Ovary (tissue), 9 donors: ENCODE measurements around the gene CALML5. TPM values are rescaled to one million over a fixed set of nuclear protein-coding genes. Genes with fewer than 3 reads are reported as not detected.

Source experiments
- DNase-seq, 5 donors: peaks; one replicate each; pipeline ENCODE4 v3.0.0-alpha.2; 2019 to 2020
- H3K27ac ChIP-seq, 2 donors: fragments of 200-600 bp; one replicate each; pipeline versions ENCODE4 v1.5.1 to v1.8.0; 2019 to 2022
- H3K27me3 ChIP-seq: fragments of 200-600 bp; one replicate; pipeline ENCODE4 v1.8.0; 2022
- H3K36me3 ChIP-seq: fragments of 200-600 bp; sonication (generic); one replicate; pipeline ENCODE4 v1.5.1; 2019
- H3K4me1 ChIP-seq: one replicate; pipeline ENCODE4 v1.8.1; 2013; ENCODE audit warnings: mild to moderate bottlenecking, moderate library complexity; ENCODE audit not compliant: insufficient read depth
- H3K4me3 ChIP-seq: fragments of 200-600 bp; sonication (generic); one replicate; pipeline ENCODE4 v1.5.1; 2017
- H3K9me3 ChIP-seq, 2 donors: fragments of 200-600 bp in 1 of 2; sonication (generic) in 1 of 2; one replicate each; pipeline versions ENCODE4 v1.5.1 to v1.8.1; 2013 to 2019; ENCODE audit warnings: mild to moderate bottlenecking in 1 of 2, moderate library complexity in 1 of 2
- EP300 ChIP-seq: sonication (generic); formaldehyde crosslinking; IDR thresholded peaks from one replicate; pipeline ENCODE4 v1.6.1; 2017; ENCODE audit warnings: antibody characterized with exemption
- POLR2A ChIP-seq: fragments of 450-650 bp; IDR thresholded peaks from one replicate; pipeline ENCODE4 v1.6.1; 2017; ENCODE audit warnings: antibody characterized with exemption, mild to moderate bottlenecking, moderate library complexity
- WGBS, 3 donors: extraction: QIAGEN DNeasy Blood & Tissue Kit in 1 of 3; methylation state at CpG; one replicate each; pipeline versions ENCODE4 v1.1.5 to v1.1.7; 2013 to 2017; 5-methylcytosine and 5-hydroxymethylcytosine counted together
- intact Hi-C, 4 donors: fragments of 100-400 bp; cut with DNase I; formaldehyde crosslinking; loops; one replicate each; pipeline versions ENCODE4 v1.11.0 to v1.15.1; 2022 to 2023
- polyA plus RNA-seq, 2 donors: library from polyadenylated mRNA; stranded (reverse); fragments of 200-250 nt in 1 of 2; fragments of 350-450 nt in 1 of 2; fragmentation: Illumina TruSeq in 1 of 2; extraction: RNeasy Lipid Tissue Mini Kit (QIAGEN cat#74804) in 1 of 2; gene quantifications; one replicate each; pipeline ENCODE4 v1.2.3, GENCODE V29; 2013 to 2014
- total RNA-seq, 7 donors: library from RNA; depleted of rRNA in 2 of 7; stranded (reverse); fragments of >200 nt in 2 of 7; fragmentation: NEBNext Ultra II Directional in 3 of 7; extraction: Animal tissue kit (Norgen Biotek cat#: 25700) in 3 of 7; gene quantifications; one replicate each; pipeline versions ENCODE4 v1.1.0 to v1.2.4, GENCODE V29; 2016 to 2023
- TF ChIP-seq, protein P1 (sequence below), 3 donors: fragments of 450-650 bp in 2 of 3; fragments of 200-600 bp in 1 of 3; IDR thresholded peaks; one replicate each; pipeline versions ENCODE4 v1.5.1 to v1.8.0; 2016 to 2022; ENCODE audit warnings: antibody characterized with exemption in 3 of 3, mild to moderate bottlenecking in 1 of 3
- donor health status: DM: no; HTN: no; CAD: no; lungs with moderate emphysema.
- donor health status: DM: no; HTN: no; CAD: no.
- donor health status: Bipolar disorder and iron deficiency.
- donor health status: DM: yes; HTN: yes; CAD: no.
- donor health status: DM: no; HTN: no; CAD: no.
- donor health status: DM: yes; HTN: yes; CAD: no.

The CALML5 gene
- total and polyA plus RNA-seq, 9 donors, result 1.7 TPM; not detected in 8

DNA sequence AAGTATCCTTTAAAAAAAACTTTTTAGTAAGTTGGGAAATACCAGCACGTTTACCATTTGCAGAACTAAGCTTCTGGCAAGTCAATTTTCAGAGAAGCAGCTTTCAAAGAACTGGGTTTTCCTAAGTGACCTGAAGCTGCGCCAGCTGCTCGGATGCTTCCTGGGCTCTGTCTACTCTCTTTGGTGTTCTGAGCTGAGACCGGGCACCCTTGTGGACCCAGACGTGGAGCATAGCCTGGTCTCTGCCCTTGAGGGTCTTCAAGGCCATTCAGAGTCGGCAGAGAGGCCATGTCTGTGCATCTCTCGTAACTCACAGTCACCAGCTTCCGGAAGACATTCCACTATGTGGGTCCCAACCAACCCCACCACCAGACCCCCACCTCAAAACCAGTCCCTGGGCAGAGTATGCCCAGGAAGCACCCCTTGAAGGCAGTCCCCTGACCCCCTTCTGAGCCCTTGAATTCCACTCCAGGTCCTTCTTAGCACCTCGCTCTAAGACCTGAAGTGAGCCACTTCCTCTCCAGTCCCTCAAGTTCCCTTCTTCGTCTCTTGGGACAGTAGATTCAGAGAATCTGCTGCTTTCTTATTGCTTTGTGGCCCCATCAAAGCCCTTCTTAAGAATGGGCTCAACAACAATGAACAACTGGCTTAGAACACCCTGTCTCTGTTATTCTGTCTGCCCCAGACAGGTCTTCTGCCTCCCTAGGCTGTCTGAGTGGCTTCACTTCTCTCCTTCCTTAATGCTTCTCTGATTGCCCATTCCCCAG lies 8.5 kb downstream of the CALML5 start:
- Histone ChIP-seq H3K4me1 (no peaks in the 10 kb centered on the region), H3K27me3 (no peaks in the 10 kb centered on the region), H3K4me3 (no peak overlapping the region), H3K36me3 (no peaks in the 10 kb centered on the region), H3K9me3 (no peaks in the 10 kb centered on the region), H3K27ac (no peak overlapping the region)
- 78 to 86% (median 84%) methylated on average over 10 of the region's 10 CpGs for WGBS, 3 donors
- intact Hi-C loops, result no loop called here
- DNase-seq, result peak in 1 of 5 donors; percentile 25
- TF ChIP-seq, protein P1, sequence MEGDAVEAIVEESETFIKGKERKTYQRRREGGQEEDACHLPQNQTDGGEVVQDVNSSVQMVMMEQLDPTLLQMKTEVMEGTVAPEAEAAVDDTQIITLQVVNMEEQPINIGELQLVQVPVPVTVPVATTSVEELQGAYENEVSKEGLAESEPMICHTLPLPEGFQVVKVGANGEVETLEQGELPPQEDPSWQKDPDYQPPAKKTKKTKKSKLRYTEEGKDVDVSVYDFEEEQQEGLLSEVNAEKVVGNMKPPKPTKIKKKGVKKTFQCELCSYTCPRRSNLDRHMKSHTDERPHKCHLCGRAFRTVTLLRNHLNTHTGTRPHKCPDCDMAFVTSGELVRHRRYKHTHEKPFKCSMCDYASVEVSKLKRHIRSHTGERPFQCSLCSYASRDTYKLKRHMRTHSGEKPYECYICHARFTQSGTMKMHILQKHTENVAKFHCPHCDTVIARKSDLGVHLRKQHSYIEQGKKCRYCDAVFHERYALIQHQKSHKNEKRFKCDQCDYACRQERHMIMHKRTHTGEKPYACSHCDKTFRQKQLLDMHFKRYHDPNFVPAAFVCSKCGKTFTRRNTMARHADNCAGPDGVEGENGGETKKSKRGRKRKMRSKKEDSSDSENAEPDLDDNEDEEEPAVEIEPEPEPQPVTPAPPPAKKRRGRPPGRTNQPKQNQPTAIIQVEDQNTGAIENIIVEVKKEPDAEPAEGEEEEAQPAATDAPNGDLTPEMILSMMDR (IDR thresholded peaks at IDR 0.05), result no peak
- TF ChIP-seq POLR2A (no peak), EP300 (no peak)

DNA sequence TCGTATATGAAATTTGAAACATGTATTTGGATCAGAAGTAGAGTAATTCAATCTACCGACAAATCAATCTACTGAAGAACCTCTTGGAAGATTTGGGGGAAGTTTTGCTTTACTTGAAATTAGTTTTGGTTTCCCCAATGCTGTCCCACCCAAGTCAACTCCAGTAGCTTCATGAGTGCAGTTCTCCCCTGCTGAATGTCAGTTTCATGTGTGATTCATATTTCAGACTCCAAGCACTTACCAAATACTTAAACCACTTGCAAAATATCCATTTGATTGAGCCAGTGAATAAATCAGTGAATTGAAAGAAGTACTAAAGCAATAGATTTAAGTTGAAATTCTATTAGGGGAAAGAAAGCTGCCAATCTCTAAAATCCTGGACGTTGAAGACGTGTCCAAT lies 9.3 kb downstream of the CALML5 start:
- intact Hi-C loops, result no loop called here
- TF ChIP-seq EP300 (no peak), POLR2A (no peak)
- TF ChIP-seq, protein P1 (IDR thresholded peaks at IDR 0.05), result no peak
- Histone ChIP-seq H3K27me3 (no peaks in the 10 kb centered on the region), H3K36me3 (no peaks in the 10 kb centered on the region), H3K9me3 (no peaks in the 10 kb centered on the region), H3K4me1 (no peaks in the 10 kb centered on the region), H3K27ac (no peak overlapping the region), H3K4me3 (no peak overlapping the region)
- DNase-seq, result no peak
- WGBS, 3 donors, result 91 to 95% (median 92%) methylated on average over 4 of the region's 4 CpGs

DNA sequence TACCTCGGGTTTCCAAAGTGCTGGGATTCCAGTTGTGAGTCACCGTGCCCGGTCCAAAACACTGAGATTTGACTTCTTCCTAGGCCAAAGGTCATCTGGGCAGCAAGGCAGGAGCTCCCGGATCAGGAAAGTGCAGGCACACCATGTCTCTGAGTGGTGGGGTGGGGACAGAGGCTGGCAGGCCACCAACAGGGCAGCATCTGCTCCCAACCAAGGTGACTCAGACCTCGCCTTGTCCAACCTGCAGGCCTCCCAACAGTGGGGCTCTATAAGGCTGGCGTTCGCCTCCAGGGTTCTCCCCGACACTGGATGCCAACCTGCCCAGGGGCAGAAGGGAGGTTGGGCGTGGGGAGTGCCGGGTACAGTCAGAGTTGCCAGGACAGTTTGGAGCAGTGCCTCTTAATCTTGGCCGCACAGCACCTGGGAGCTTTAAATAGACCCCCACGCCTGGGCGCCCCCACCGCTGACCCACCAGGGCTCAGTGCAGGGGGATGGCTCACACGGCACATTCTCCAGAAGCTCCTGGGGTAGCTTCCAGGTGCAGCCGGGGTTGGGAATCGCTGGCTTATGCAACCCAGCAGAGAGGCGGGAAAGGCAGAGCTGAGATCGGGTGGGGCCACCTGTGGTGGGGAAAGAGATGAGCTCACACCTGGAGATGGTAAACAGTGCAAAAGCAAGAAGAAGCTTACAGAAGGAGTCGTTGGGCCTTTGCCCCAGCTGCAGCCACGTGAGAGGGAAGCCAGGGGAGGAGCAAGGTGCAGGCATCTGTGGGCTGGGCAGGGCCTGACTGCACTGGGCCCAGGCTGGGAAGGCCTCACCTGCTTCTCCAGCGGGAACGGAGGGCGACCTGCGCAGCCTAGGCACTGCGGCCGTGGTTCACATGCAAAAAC lies 10.9 kb downstream of the CALML5 start:
- WGBS, 3 donors, result 85 to 90% (median 90%) methylated on average over 27 of the region's 27 CpGs
- TF ChIP-seq, protein P1 (IDR thresholded peaks at IDR 0.05), result no peak
- TF ChIP-seq EP300 (no peak), POLR2A (no peak)
- Histone ChIP-seq H3K4me3 (no peak overlapping the region), H3K4me1 (no peaks in the 10 kb centered on the region), H3K27me3 (no peaks in the 10 kb centered on the region), H3K36me3 (no peaks in the 10 kb centered on the region), H3K27ac (no peak overlapping the region), H3K9me3 (no peaks in the 10 kb centered on the region)
- peak in 1 of 5 donors; percentile 33 for DNase-seq
- intact Hi-C loops, result no loop called here

DNA sequence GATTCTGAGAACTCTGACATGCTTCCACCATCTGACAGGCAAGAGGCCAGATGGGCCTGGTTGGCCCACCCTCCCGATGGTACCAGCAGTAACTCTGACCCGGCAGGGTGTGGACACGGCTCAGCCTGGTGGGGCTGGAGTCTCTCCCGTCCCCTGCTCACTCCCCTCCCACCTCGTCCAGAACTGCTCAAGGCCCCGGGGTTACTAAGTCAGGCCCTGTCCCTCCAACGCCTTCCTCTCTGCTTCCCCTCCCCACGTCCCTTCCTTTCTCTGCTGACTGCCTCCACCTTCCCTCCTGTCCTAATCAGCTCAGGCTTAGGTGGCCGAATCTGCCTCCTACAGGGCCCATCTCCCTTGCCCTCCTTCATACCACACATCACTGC lies 12.5 kb downstream of the CALML5 start:
- no peak overlapping the region for H3K27ac ChIP-seq
- no peaks in the 10 kb centered on the region for H3K4me1 ChIP-seq
- H3K36me3 ChIP-seq, result no peaks in the 10 kb centered on the region
- DNase-seq, result peak in 1 of 5 donors; percentile 23
- TF ChIP-seq POLR2A, result no peak
- TF ChIP-seq EP300, result no peak
- TF ChIP-seq, protein P1 (IDR thresholded peaks at IDR 0.05), result no peak
- 62 to 71% (median 65%) methylated on average over 9 of the region's 9 CpGs for WGBS, 3 donors
- no peak overlapping the region for H3K4me3 ChIP-seq
- H3K27me3 ChIP-seq, result no peaks in the 10 kb centered on the region
- intact Hi-C loops, result loop anchor here in 1 of 4 donors (1.0 kb wide), 1 partner anchor 35 kb away; no protein-coding TSS in a partner anchor
- H3K9me3 ChIP-seq, result no peaks in the 10 kb centered on the region
